ENCODE data around the gene SDCCAG8. TPM values are rescaled to one million over a fixed set of nuclear protein-coding genes. Genes with fewer than 3 reads are reported as not detected.

The SDCCAG8 gene
- total RNA-seq, 4 donors from 2014 or later: 17.5 to 37.6 (median 21.7) TPM

DNA sequence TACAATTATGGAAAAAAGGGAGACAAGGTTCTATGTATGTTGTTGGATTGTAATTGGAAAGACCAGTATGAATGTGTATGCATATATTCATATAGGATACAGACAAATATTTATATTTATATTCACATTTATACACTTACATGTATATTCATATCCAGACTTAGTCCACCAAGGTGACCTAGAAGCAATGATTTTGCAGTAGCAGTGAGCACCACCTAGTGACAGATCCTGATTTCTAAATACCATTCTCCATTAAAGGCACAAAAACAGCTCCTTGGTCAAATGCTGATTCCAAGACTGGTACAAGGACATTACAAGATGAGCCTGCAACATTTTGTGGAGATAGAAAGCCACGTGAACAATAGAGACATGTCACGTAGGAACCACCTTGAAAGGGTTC is 153.4 kb downstream of the SDCCAG8 start:
- no peaks in the 10 kb centered on the region for H3K36me3 ChIP-seq
- WGBS, 2 donors: 76 to 85% methylated on average over 2 of the region's 2 CpGs

GRCh38 chr1:243411472-243411871 is 155.6 kb downstream of the SDCCAG8 start:
- Histone ChIP-seq H3K27ac (no peak overlapping the region), H3K4me3 (no peak overlapping the region), H3K4me1 (no peaks in the 10 kb centered on the region), H3K9me3 (no peaks in the 10 kb centered on the region), H3K36me3 (peaks cover 0 to 14% (median 0%) of the 10 kb centered on the region in 3 donors), H3K27me3 (no peaks in the 10 kb centered on the region)
- WGBS, 2 donors: 82 to 87% methylated on average over 5 of the region's 5 CpGs
- no peak for DNase-seq
- intact Hi-C loops (cut with DNase I): no loop called here
- TF ChIP-seq POLR2A (IDR thresholded peaks at IDR 0.05) (no peak), CTCF (IDR thresholded peaks at IDR 0.05) (no peak)

More for the DNA sequence above, 153.4 kb downstream of the SDCCAG8 start:
- DNase-seq: no peak
- Histone ChIP-seq H3K4me1 (no peaks in the 10 kb centered on the region), H3K27me3 (no peaks in the 10 kb centered on the region), H3K27ac (no peak overlapping the region), H3K9me3 (no peaks in the 10 kb centered on the region), H3K4me3 (no peak overlapping the region)
- TF ChIP-seq CTCF (IDR thresholded peaks at IDR 0.05) (no peak), POLR2A (IDR thresholded peaks at IDR 0.05) (no peak)
- intact Hi-C loops (cut with DNase I): no loop called here

DNA sequence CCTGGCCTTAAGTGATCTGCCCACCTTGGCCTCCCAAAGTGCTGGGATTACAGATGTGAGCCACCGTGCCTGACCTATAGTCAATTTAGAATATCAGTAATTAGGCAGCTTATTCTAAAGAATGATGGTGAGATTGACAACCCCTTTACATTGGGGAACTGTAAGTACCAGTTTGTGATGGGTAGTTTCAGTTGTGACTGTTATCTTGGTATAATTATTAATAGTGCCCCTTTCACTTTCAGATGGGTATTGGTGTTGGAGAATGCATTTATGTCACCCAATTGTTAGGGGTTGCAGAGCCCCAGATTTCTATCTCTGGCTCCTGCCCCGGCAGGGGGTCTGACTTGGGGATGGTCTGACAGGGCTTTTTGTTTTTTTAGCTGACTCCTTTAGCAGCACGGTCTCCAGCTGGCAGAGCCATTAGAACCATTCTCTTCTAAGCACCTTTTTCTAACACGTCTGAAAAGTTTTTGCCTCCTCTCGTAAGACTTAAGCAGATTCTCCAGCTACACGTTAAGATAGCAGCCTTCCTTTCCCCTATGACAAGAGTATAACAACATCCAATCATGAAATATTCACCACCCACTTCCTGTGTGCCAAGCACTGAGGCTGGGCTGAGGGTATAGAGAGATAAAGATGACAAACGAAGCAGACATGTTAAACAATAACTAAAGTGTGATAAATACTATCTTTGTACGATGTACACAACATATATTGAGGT is 157.8 kb downstream of the SDCCAG8 start:
- Histone ChIP-seq H3K27ac (no peak overlapping the region), H3K4me1 (no peaks in the 10 kb centered on the region), H3K4me3 (no peak overlapping the region), H3K9me3 (no peaks in the 10 kb centered on the region), H3K27me3 (no peaks in the 10 kb centered on the region), H3K36me3 (peaks cover 0 to 25% (median 0%) of the 10 kb centered on the region in 3 donors)
- intact Hi-C loops (cut with DNase I): no loop called here
- no peak for DNase-seq
- no peak for TF ChIP-seq CTCF (IDR thresholded peaks at IDR 0.05)
- no peak for TF ChIP-seq POLR2A (IDR thresholded peaks at IDR 0.05)
- 78 to 86% methylated on average over 8 of the region's 8 CpGs for WGBS, 2 donors

DNA sequence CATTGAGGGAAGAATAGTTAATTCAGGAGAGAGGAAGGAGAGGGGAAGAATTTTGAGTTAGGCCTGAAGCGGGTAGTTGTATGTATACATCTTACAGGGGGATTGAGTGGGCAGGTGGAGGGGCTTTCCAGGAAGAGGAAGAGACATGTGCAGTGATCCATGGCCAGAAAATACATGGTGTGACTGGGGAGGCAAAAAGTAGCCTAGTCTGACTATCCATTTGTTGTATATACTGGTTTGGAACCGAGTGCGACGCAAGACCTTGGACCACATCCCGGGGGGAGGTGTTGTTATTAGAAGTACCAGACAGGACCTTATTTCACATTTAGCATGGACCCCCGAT is 158.3 kb downstream of the SDCCAG8 start:
- 94 to 95% methylated on average over 6 of the region's 6 CpGs for WGBS, 2 donors
- H3K27me3 ChIP-seq: no peaks in the 10 kb centered on the region
- no peaks in the 10 kb centered on the region for H3K4me1 ChIP-seq
- no peak overlapping the region for H3K27ac ChIP-seq
- peaks cover 0 to 29% (median 0%) of the 10 kb centered on the region in 3 donors for H3K36me3 ChIP-seq
- no peak for DNase-seq
- no peak overlapping the region for H3K4me3 ChIP-seq
- TF ChIP-seq CTCF (IDR thresholded peaks at IDR 0.05) (no peak), POLR2A (IDR thresholded peaks at IDR 0.05) (no peak)
- intact Hi-C loops (cut with DNase I): no loop called here
- H3K9me3 ChIP-seq: no peaks in the 10 kb centered on the region

- H3K36me3 ChIP-seq: peaks cover 0 to 31% (median 0%) of the 10 kb centered on the region in 3 donors
- H3K9me3 ChIP-seq: no peaks in the 10 kb centered on the region
- no peaks in the 10 kb centered on the region for H3K4me1 ChIP-seq
- intact Hi-C loops (cut with DNase I): no loop called here
- no peaks in the 10 kb centered on the region for H3K27me3 ChIP-seq
- no peak overlapping the region for H3K4me3 ChIP-seq
- DNase-seq: no peak
- WGBS, 2 donors: 87 to 89% methylated on average over 9 of the region's 9 CpGs
- TF ChIP-seq CTCF (IDR thresholded peaks at IDR 0.05): no peak
- no peak for TF ChIP-seq POLR2A (IDR thresholded peaks at IDR 0.05)
- no peak overlapping the region for H3K27ac ChIP-seq
These were observed 160.0 kb downstream of the SDCCAG8 start for GRCh38 chr1:243415663-243416408.

Data from esophagus squamous epithelium (tissue), 5 donors.